ENCODE results near the gene ARHGEF12.

The ARHGEF12 gene

GRCh38 chr11:120527111-120527761 is 191.0 kb downstream of the ARHGEF12 start:
- H3K27ac ChIP-seq = no peak overlapping the region

GRCh38 chr11:120528749-120529148 is 192.5 kb downstream of the ARHGEF12 start:
- H3K27ac ChIP-seq = no peak overlapping the region
- TF ChIP-seq, protein P1, sequence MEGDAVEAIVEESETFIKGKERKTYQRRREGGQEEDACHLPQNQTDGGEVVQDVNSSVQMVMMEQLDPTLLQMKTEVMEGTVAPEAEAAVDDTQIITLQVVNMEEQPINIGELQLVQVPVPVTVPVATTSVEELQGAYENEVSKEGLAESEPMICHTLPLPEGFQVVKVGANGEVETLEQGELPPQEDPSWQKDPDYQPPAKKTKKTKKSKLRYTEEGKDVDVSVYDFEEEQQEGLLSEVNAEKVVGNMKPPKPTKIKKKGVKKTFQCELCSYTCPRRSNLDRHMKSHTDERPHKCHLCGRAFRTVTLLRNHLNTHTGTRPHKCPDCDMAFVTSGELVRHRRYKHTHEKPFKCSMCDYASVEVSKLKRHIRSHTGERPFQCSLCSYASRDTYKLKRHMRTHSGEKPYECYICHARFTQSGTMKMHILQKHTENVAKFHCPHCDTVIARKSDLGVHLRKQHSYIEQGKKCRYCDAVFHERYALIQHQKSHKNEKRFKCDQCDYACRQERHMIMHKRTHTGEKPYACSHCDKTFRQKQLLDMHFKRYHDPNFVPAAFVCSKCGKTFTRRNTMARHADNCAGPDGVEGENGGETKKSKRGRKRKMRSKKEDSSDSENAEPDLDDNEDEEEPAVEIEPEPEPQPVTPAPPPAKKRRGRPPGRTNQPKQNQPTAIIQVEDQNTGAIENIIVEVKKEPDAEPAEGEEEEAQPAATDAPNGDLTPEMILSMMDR (IDR thresholded peaks at IDR 0.05) = no peak
- TF ChIP-seq ZFX (IDR thresholded peaks at IDR 0.05; ENCODE audit: borderline replicate concordance) = no peak

More at GRCh38 chr11:120527111-120527761, 191.0 kb downstream of the ARHGEF12 start:
- no peak for TF ChIP-seq ZFX (IDR thresholded peaks at IDR 0.05; ENCODE audit: borderline replicate concordance)
- TF ChIP-seq, protein P1 (IDR thresholded peaks at IDR 0.05) = no peak

- H3K27ac ChIP-seq = no peak overlapping the region
- TF ChIP-seq ZFX (IDR thresholded peaks at IDR 0.05; ENCODE audit: borderline replicate concordance) = no peak
- TF ChIP-seq, protein P1 (IDR thresholded peaks at IDR 0.05) = no peak
Observed at GRCh38 chr11:120529214-120529613, 193.0 kb downstream of the ARHGEF12 start.

- TF ChIP-seq, protein P1 (IDR thresholded peaks at IDR 0.05) = no peak
- TF ChIP-seq ZFX (IDR thresholded peaks at IDR 0.05; ENCODE audit: borderline replicate concordance) = no peak
- no peak overlapping the region for H3K27ac ChIP-seq
Observed at GRCh38 chr11:120529911-120530310, 193.7 kb downstream of the ARHGEF12 start.

- TF ChIP-seq ZFX (IDR thresholded peaks at IDR 0.05; ENCODE audit: borderline replicate concordance) = no peak
- TF ChIP-seq, protein P1 (IDR thresholded peaks at IDR 0.05) = no peak
- H3K27ac ChIP-seq = no peak overlapping the region
Observed at GRCh38 chr11:120532082-120532831, 196.0 kb downstream of the ARHGEF12 start.

GRCh38 chr11:120532832-120533196 is 196.6 kb downstream of the ARHGEF12 start:
- TF ChIP-seq, protein P1 (IDR thresholded peaks at IDR 0.05) = no peak
- no peak for TF ChIP-seq ZFX (IDR thresholded peaks at IDR 0.05; ENCODE audit: borderline replicate concordance)

More at GRCh38 chr11:120532832-120533196, 196.6 kb downstream of the ARHGEF12 start:
- no peak overlapping the region for H3K27ac ChIP-seq

Measured in 22Rv1 (cell line).